Caco-2 (cell line): ENCODE measurements around the gene KRTAP4-4. TPM values are rescaled to one million over a fixed set of nuclear protein-coding genes. Genes with fewer than 3 reads are reported as not detected.
"Not testable (repeated sequence)": the region's sequence is repeated elsewhere in the genome, so short reads cannot be mapped to it uniquely, and the experiment has no call there.

Experiments used
- BruUV-seq: library from RNA; stranded (reverse); fragments of 400-500 nt; replicated peaks from 2 replicates; lab custom pipeline; 2021; lab: Mats Ljungman, UMichigan
- CTCF ChIA-PET: fragments of 300-600 bp; sonication (Branson Sonifier 250); formaldehyde crosslinking; loops from one replicate; lab custom pipeline; 2022; ENCODE audit warnings: antibody characterized with exemption; lab: Charles Lee
- POLR2A ChIA-PET: fragments of 300-600 bp; sonication (Branson Sonifier 250); formaldehyde crosslinking; loops from one replicate; lab custom pipeline; 2022; ENCODE audit warnings: antibody characterized with exemption; lab: Charles Lee
- DNase-seq, 2 experiments: peaks; one replicate each; pipeline versions ENCODE4 v3.0.0 to v3.0.0-alpha.2; 2020 to 2022
- H3K27me3 ChIP-seq: replicated peaks from 2 replicates; pipeline ENCODE4 v1.6.0; 2011; ENCODE audit warnings: low read length; ENCODE audit not compliant: control insufficient read depth, insufficient read depth
- H3K36me3 ChIP-seq: 2 replicates; pipeline ENCODE4 v1.5.1; 2011; ENCODE audit warnings: low read length; ENCODE audit not compliant: control insufficient read depth, insufficient read depth
- H3K4me1 ChIP-seq: fragments of 250-450 bp; sonication (Bioruptor Pico); 2 replicates; pipeline ENCODE4 v1.5.1; 2020; ENCODE audit warnings: mild to moderate bottlenecking
- H3K4me3 ChIP-seq: 2 replicates; pipeline ENCODE4 v1.5.1; 2011; ENCODE audit warnings: low read depth, mild to moderate bottlenecking, control low read depth, low read length
- H3K9me3 ChIP-seq: fragments of 250-450 bp; sonication (Bioruptor Pico); 2 replicates; pipeline ENCODE4 v1.5.1; 2020; ENCODE audit warnings: mild to moderate bottlenecking, moderate library complexity
- H3K27ac Mint-ChIP-seq: one replicate; pipeline ENCODE4 v1.8.0; 2022; ENCODE audit warnings: mixed read lengths; ENCODE audit not compliant: unreplicated experiment
- H3K27me3 Mint-ChIP-seq: one replicate; pipeline ENCODE4 v1.8.0; 2022; ENCODE audit warnings: mixed read lengths; ENCODE audit not compliant: insufficient read depth, unreplicated experiment
- H3K36me3 Mint-ChIP-seq: one replicate; pipeline ENCODE4 v1.8.0; 2022; ENCODE audit warnings: mild to moderate bottlenecking, mixed read lengths; ENCODE audit not compliant: insufficient read depth, unreplicated experiment
- H3K4me1 Mint-ChIP-seq: one replicate; pipeline ENCODE4 v1.8.0; 2022; ENCODE audit warnings: low read depth, mixed read lengths; ENCODE audit not compliant: unreplicated experiment
- H3K4me3 Mint-ChIP-seq: one replicate; pipeline ENCODE4 v1.8.0; 2022; ENCODE audit warnings: mild to moderate bottlenecking, moderate library complexity, mixed read lengths; ENCODE audit not compliant: unreplicated experiment
- H3K9me3 Mint-ChIP-seq: one replicate; pipeline ENCODE4 v1.8.0; 2022; ENCODE audit warnings: mixed read lengths; ENCODE audit not compliant: unreplicated experiment
- CTCF ChIP-seq, 2 experiments: fragments of 200-600 bp in 1 of 2; IDR thresholded peaks; 1 replicate in 1 of 2; 2 replicates in 1 of 2; pipeline versions ENCODE4 v1.5.1 to v1.8.0; 2011 to 2022; ENCODE audit warnings: antibody characterized with exemption in 1 of 2, control low read depth in 1 of 2, inconsistent platforms in 1 of 2, low read depth in 1 of 2, low read length in 1 of 2, mild to moderate bottlenecking in 1 of 2, moderate library complexity in 1 of 2; ENCODE audit not compliant: insufficient read depth in 1 of 2, severe bottlenecking in 1 of 2, unreplicated experiment in 1 of 2
- intact Hi-C: fragments of 100-400 bp; cut with micrococcal nuclease; formaldehyde crosslinking; loops from one replicate; pipeline ENCODE4 v1.10.0; 2022; ENCODE audit not compliant: unreplicated experiment
- total RNA-seq: library from RNA; stranded (reverse); gene quantifications from 2 replicates; pipeline ENCODE4 v1.2.3, GENCODE V29; 2022

Gene KRTAP4-4
- total RNA-seq, 1 experiment from 2014 or later, result not detected

DNA sequence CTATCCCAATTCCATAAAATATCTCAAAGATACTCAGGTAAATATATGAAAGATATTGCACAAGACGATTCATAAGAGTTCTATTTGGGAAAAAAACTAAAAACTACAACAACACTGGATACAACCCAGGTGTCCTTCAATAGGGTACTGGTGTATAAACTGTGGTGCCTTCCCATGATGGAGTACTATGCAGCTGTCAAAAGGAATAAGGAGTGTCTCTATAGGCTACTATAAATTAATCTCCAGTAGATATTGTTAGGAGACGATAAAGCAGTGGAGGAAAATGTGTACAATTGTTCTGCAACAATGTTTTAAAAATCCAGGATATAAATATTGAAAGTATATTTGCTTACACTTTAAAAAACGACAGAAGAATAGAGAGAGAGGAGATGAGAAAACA is 34.1 kb downstream of the KRTAP4-4 start:
- no peaks in the 10 kb centered on the region for H3K4me1 ChIP-seq
- CTCF ChIA-PET, result no interaction called here
- Mint-ChIP-seq H3K27ac (no peak overlapping the region), H3K4me1 (no peaks in the 10 kb centered on the region), H3K9me3 (peaks cover 12% of the 10 kb centered on the region), H3K36me3 (no peaks in the 10 kb centered on the region), H3K27me3 (no peaks in the 10 kb centered on the region), H3K4me3 (no peak overlapping the region)
- no peaks in the 10 kb centered on the region for H3K27me3 ChIP-seq
- no peaks in the 10 kb centered on the region for H3K36me3 ChIP-seq
- TF ChIP-seq CTCF (IDR thresholded peaks at IDR 0.05; ENCODE audit: insufficient read depth in 1 of 2, low read depth in 1 of 2, low read length in 1 of 2, severe bottlenecking in 1 of 2, unreplicated experiment in 1 of 2), result no peak
- intact Hi-C loops, result no loop called here
- H3K9me3 ChIP-seq, result no peaks in the 10 kb centered on the region
- BruUV-seq, result no TSS peak
- H3K4me3 ChIP-seq, result no peak overlapping the region
- DNase-seq, result no peak
- POLR2A ChIA-PET, result no interaction called here

GRCh38 chr17:41125064-41125463 is 35.5 kb downstream of the KRTAP4-4 start:
- peaks cover 4% of the 10 kb centered on the region for H3K9me3 Mint-ChIP-seq
- no peak for TF ChIP-seq CTCF (IDR thresholded peaks at IDR 0.05; ENCODE audit: insufficient read depth in 1 of 2, low read depth in 1 of 2, low read length in 1 of 2, severe bottlenecking in 1 of 2, unreplicated experiment in 1 of 2)
- Histone ChIP-seq H3K4me3 (no peak overlapping the region), H3K27me3 (no peaks in the 10 kb centered on the region), H3K9me3 (no peaks in the 10 kb centered on the region), H3K36me3 (no peaks in the 10 kb centered on the region), H3K4me1 (no peaks in the 10 kb centered on the region)
- no peak overlapping the region for H3K4me3 Mint-ChIP-seq
- no peaks in the 10 kb centered on the region for H3K36me3 Mint-ChIP-seq
- no peaks in the 10 kb centered on the region for H3K4me1 Mint-ChIP-seq
- BruUV-seq, result no TSS peak
- POLR2A ChIA-PET, result no interaction called here
- no peak overlapping the region for H3K27ac Mint-ChIP-seq
- H3K27me3 Mint-ChIP-seq, result no peaks in the 10 kb centered on the region
- CTCF ChIA-PET, result no interaction called here
- intact Hi-C loops, result no loop called here
- no peak for DNase-seq

DNA sequence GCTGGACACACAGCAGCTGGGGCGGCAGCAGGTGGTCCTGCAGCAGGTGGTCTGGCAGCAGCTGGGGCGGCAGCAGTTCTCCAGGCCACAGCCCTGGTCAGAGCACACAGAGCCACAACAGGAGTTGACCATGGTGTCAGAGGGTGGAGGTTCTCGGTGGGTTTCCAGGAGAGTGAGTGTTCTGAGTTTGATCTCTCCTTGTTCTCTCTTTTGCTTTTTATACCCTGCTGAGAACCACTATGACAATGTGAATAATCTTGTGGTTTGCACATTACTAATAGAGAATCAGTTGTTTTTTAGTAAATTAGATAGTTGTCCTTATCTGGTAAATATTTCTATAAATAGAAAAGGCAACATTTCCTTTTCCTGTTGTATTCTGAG is 36.6 kb downstream of the KRTAP4-4 start, which contains the start of gene KRTAP4-12:
Gene KRTAP4-12, minus strand, starts transcription at position 192 of the 381 bp plus-strand sequence. Its CDS starts 60 bp downstream, at position 132.
- intact Hi-C loops, H3K36me3 ChIP-seq, BruUV-seq, H3K4me3 ChIP-seq, DNase-seq, POLR2A ChIA-PET, H3K9me3 ChIP-seq, H3K9me3 Mint-ChIP-seq, H3K36me3 Mint-ChIP-seq, H3K4me3 Mint-ChIP-seq, H3K27ac Mint-ChIP-seq, H3K4me1 ChIP-seq, CTCF ChIA-PET, H3K4me1 Mint-ChIP-seq, H3K27me3 ChIP-seq, H3K27me3 Mint-ChIP-seq: not testable (repeated sequence)

DNA sequence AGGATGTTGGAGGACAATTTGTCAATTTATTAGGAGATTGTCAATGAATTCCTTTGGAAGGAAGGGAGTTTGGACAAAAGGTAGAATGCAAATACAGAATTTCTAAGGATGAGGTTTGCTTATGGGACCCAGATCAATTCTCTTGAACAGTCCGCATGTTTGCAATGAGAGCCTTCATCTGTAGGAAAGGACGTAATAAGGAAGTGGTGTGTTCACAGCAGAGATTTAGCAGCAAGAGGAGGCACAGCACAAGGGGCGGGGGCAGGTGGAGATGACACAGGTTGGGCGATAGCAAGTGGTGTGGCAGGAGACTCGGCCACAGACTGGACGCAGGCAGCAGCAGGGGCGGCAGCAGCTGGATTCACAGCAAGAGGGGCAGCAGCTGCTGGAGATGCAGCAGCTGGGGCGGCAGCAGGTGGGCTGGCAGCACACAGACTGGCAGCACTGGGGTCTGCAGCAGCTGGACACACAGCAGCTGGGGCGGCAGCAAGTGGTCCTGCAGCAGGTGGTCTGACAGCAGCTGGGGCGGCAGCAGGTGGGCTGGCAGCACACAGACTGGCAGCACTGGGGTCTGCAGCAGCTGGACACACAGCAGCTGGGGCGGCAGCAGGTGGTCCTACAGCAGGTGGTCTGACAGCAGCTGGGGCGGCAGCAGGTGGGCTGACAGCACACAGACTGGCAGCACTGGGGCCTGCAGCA is 37.1 kb downstream of the KRTAP4-4 start:
- H3K4me3 Mint-ChIP-seq, H3K4me1 Mint-ChIP-seq, H3K36me3 Mint-ChIP-seq, H3K36me3 ChIP-seq, H3K27ac Mint-ChIP-seq, DNase-seq, H3K27me3 Mint-ChIP-seq, CTCF ChIA-PET, intact Hi-C loops, POLR2A ChIA-PET, H3K27me3 ChIP-seq, BruUV-seq, H3K9me3 ChIP-seq, H3K4me1 ChIP-seq, H3K4me3 ChIP-seq, H3K9me3 Mint-ChIP-seq: not testable (repeated sequence)
